ENCODE data around the gene ZNF772. TPM values are rescaled to one million over a fixed set of nuclear protein-coding genes. Genes with fewer than 3 reads are reported as not detected.

ZNF772 gene
- total RNA-seq, 1 experiment from 2014 or later: 0.37 TPM

DNA sequence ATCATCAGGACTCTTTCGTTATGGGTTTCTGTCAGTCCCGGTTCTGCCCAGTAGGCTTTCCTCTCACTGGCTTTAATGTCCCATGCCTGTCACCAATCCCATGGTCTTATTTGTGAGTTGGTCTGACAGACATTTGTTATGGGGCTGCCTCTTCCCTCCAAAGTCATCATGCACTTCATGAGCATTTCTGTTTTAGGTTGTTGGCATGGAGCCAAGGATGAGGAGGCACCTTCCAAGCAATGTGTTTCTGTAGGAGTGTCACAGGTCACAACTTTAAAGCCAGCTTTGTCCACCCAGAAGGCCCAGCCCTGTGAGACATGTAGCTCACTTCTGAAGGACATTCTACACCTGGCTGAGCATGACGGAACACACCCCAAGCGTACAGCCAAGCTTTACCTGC, 57.9 kb downstream of the ZNF772 start:
- Histone ChIP-seq H2AFZ (ENCODE audit: low read depth, low read length, poor library complexity, severe bottlenecking) (no peak overlapping the region), H3K36me3 (ENCODE audit: control insufficient read depth in 1 of 2, insufficient read depth in 2 of 2, low read length in 2 of 2) (peaks cover 9 to 23% of the 10 kb centered on the region in 2 experiments; a peak in 3 of 4 replicates), H3K27ac (ENCODE audit: low read depth, low read length) (no peak overlapping the region), H3K79me2 (ENCODE audit: insufficient read depth, low read length) (no peaks in the 10 kb centered on the region), H3K9me3 (ENCODE audit: control insufficient read depth in 1 of 2, insufficient read depth in 1 of 2, low read depth in 1 of 2, low read length in 2 of 2) (peaks cover 0 to 19% of the 10 kb centered on the region in 2 experiments; a peak in 2 of 4 replicates), H3K9ac (ENCODE audit: low read length) (no peak overlapping the region), H4K20me1 (ENCODE audit: insufficient read depth) (no peaks in the 10 kb centered on the region), H3K4me3 (replicated peaks in 1 of 2; ENCODE audit: low read depth in 1 of 2, low read length in 2 of 2) (no peak overlapping the region), H3K9me2 (ENCODE audit: insufficient read depth) (no peaks in the 10 kb centered on the region), H3K27me3 (ENCODE audit: insufficient read depth, low read length) (no peaks in the 10 kb centered on the region), H3K4me2 (ENCODE audit: low read length) (no peak overlapping the region), H3K4me1 (ENCODE audit: control insufficient read depth in 1 of 2, insufficient read depth in 2 of 2, low read length in 2 of 2) (no peaks in the 10 kb centered on the region)
- DNase-seq (ENCODE audit: low read depth, low spot score): no peak
- intact Hi-C loops (cut with micrococcal nuclease): no loop called here
- BruUV-seq (replicated peaks): no TSS peak
- ChIA-PET RAD21 (ENCODE audit: low non-redundant PET in 1 of 2, low total read pairs in 2 of 2, uncharacterized antibody in 2 of 2, unreplicated experiment in 2 of 2) (no interaction called here), CTCF (no interaction called here), POLR2A (no interaction called here)
- TF ChIP-seq, protein P1, sequence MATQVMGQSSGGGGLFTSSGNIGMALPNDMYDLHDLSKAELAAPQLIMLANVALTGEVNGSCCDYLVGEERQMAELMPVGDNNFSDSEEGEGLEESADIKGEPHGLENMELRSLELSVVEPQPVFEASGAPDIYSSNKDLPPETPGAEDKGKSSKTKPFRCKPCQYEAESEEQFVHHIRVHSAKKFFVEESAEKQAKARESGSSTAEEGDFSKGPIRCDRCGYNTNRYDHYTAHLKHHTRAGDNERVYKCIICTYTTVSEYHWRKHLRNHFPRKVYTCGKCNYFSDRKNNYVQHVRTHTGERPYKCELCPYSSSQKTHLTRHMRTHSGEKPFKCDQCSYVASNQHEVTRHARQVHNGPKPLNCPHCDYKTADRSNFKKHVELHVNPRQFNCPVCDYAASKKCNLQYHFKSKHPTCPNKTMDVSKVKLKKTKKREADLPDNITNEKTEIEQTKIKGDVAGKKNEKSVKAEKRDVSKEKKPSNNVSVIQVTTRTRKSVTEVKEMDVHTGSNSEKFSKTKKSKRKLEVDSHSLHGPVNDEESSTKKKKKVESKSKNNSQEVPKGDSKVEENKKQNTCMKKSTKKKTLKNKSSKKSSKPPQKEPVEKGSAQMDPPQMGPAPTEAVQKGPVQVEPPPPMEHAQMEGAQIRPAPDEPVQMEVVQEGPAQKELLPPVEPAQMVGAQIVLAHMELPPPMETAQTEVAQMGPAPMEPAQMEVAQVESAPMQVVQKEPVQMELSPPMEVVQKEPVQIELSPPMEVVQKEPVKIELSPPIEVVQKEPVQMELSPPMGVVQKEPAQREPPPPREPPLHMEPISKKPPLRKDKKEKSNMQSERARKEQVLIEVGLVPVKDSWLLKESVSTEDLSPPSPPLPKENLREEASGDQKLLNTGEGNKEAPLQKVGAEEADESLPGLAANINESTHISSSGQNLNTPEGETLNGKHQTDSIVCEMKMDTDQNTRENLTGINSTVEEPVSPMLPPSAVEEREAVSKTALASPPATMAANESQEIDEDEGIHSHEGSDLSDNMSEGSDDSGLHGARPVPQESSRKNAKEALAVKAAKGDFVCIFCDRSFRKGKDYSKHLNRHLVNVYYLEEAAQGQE (IDR thresholded peaks at IDR 0.05; ENCODE audit: low read depth): no peak
- TF ChIP-seq JUND (IDR thresholded peaks at IDR 0.05) (no peak), POLR2AphosphoS5 (IDR thresholded peaks at IDR 0.05; ENCODE audit: low read depth, low read length) (no peak), FOSL1 (IDR thresholded peaks at IDR 0.05; ENCODE audit: low read depth) (no peak), CBX3 (IDR thresholded peaks at IDR 0.05; ENCODE audit: low read depth) (no peak), EGR1 (IDR thresholded peaks at IDR 0.05; ENCODE audit: low read depth) (no peak), EZH2phosphoT487 (IDR thresholded peaks at IDR 0.05; ENCODE audit: borderline replicate concordance) (no peak), ZNF274 (IDR thresholded peaks at IDR 0.05; ENCODE audit: low read depth, low read length) (no peak), YY1 (IDR thresholded peaks at IDR 0.05; ENCODE audit: extremely low read depth, insufficient replicate concordance, low read depth, low read length) (no peak), TCF7L2 (IDR thresholded peaks at IDR 0.05; ENCODE audit: borderline replicate concordance, extremely low read depth, insufficient read depth, insufficient read length) (no peak), SP1 (IDR thresholded peaks at IDR 0.05; ENCODE audit: low read depth) (no peak)
- TF ChIP-seq, protein P2, sequence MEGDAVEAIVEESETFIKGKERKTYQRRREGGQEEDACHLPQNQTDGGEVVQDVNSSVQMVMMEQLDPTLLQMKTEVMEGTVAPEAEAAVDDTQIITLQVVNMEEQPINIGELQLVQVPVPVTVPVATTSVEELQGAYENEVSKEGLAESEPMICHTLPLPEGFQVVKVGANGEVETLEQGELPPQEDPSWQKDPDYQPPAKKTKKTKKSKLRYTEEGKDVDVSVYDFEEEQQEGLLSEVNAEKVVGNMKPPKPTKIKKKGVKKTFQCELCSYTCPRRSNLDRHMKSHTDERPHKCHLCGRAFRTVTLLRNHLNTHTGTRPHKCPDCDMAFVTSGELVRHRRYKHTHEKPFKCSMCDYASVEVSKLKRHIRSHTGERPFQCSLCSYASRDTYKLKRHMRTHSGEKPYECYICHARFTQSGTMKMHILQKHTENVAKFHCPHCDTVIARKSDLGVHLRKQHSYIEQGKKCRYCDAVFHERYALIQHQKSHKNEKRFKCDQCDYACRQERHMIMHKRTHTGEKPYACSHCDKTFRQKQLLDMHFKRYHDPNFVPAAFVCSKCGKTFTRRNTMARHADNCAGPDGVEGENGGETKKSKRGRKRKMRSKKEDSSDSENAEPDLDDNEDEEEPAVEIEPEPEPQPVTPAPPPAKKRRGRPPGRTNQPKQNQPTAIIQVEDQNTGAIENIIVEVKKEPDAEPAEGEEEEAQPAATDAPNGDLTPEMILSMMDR (IDR thresholded peaks at IDR 0.05 in 2 of 3, conservative IDR thresholded peaks at IDR 0.05 in 1 of 3; ENCODE audit: borderline replicate concordance in 1 of 3, insufficient read depth in 1 of 3, low read depth in 2 of 3, low read length in 2 of 3): no peak
- TF ChIP-seq, protein P3, sequence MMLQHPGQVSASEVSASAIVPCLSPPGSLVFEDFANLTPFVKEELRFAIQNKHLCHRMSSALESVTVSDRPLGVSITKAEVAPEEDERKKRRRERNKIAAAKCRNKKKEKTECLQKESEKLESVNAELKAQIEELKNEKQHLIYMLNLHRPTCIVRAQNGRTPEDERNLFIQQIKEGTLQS (IDR thresholded peaks at IDR 0.05): no peak
- no peak for ATAC-seq

Data from HCT116 (cell line).